NCI-H146 (cell line): ENCODE results near the gene BRPF1.

ENCODE experiments used
- DNase-seq: peaks from one replicate; lab custom pipeline; 2025; lab: John Stamatoyannopoulos, UW

The BRPF1 gene

DNA sequence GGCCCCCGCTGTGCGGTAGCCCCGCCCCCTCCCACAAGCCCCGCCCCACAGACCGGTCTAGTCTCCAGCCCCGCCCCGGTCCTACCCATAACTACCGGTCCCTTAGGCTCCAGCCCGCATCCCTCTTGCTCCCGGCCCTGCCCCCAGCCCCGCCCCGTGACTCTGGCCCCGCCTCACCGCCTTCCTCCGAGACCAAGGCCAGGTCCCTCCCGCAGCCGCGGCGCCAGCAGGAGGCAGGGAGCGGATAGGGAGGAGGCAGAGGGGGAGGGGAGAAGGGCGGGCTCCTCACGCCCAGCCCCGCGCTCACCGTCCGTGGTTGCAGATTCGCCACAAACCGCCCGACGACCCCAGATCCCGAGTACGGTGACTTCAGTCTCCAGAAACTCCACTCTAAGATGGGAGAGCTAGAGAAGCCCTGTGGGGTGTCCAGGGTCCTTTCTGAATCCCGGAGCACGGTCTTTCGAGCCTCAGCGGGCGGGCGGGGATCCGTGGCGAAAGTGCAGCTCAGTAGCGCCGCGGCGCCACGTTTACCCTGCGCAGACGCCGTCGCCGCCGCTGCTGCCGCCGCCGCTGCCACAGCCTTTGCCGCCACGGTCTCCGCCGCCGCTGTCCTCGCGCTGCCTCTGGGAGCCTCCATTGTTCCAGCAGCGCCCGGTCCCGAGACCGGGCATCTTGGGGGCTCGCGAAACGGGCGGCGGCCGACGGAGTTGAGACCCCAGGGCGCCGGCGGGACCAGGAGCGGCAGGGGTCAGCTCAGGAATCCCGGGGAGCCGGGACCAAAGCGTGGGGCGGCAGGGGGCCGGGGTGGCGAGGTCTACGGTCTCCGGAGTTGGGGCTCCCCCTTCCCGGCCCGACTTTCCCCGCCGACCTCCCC is at the start of gene BRPF1:
Gene BRPF1 (plus strand): TSS at position 530 of the 874 bp plus-strand sequence. CDS start 2,406 bp downstream, outside the sequence.
- peak; percentile 98 for DNase-seq

- DNase-seq, result no peak
These were observed 49.4 kb upstream of the BRPF1 start for GRCh38 chr3:9682096-9682495.

DNA sequence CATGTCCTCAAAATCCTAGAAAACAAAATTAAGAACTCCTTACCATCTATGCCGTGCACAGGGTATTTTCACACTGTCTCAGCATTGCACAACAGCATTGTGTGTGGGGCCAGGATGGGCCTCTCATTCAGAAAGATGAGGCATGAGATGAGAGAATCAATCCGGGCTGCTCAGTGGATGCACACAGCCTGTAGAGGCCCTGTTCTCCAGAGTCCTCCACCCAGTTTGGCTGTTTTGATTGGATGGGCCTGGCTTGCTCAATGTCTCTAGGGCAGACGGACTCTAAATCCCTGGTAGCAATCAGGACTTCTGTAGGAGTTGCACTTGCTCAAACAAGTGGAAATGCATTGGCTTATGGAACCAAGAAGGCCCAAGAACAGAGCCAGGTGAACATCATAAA is 48.1 kb upstream of the BRPF1 start:
- DNase-seq, result no peak

- DNase-seq, result no peak
These were observed 46.1 kb upstream of the BRPF1 start for GRCh38 chr3:9685216-9686049.

GRCh38 chr3:9686050-9686550 is 45.4 kb upstream of the BRPF1 start:
- DNase-seq, result no peak

DNA sequence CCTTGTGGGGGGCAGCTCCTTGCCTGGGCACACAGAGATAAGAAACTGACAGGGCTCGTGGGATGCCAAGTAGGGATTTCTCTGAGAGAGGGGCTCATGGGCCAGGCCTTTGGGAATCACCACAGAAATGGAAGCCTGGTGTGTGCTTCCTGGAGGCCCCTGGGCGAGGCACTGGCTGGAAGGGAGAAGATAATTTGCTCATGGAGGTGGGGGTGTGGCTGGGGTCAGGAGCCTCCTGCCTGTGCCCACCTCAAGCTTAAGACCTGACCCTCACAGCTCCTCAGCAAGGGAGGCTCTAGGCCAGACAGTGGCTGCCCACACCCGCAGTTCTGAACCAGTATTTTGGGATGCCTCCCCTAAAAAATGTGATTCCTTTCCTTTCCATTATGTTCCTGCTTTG is 44.8 kb upstream of the BRPF1 start:
- DNase-seq, result no peak

DNA sequence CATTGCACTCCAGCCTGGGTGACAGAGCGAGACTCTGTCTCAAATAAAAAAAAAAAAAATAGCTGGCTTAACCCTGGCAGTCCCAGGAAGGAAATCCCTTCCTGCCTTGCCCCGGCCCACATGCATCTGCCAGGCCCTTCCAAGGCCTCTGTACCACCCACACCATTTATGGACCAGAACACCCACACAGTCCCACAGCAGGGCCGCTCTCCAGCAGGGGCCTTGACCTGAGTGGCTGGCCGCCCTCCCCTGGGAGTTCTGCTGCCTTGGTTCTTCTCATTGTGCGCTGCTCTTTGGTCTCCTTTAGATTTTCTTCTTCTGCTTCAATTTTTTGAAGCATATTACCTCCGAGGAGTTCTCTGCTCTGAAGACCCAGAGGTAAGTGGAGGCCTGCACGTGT is 44.0 kb upstream of the BRPF1 start:
- no peak for DNase-seq

DNA sequence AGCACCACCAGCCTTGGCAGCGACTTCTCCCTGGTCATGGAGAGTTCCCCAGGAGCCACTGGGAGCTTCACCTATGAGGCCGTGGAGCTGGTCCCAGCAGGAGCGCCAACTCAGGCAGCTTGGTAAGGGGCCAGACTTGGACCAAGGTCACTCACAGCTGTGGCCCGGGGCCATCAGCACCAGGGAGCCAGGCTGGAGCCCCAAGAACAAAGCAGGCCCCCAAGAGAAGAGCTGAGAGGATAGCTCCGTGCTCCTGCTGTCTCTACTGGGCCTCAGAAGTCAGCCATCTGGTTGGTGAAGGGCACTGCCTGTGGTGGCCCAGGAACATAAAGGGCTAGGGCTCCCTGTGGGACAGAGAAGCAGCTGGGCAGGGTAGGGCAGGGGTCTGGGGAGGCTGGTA is 42.6 kb upstream of the BRPF1 start:
- no peak for DNase-seq

GRCh38 chr3:9689757-9690156 is 41.8 kb upstream of the BRPF1 start:
- DNase-seq, result no peak

DNA sequence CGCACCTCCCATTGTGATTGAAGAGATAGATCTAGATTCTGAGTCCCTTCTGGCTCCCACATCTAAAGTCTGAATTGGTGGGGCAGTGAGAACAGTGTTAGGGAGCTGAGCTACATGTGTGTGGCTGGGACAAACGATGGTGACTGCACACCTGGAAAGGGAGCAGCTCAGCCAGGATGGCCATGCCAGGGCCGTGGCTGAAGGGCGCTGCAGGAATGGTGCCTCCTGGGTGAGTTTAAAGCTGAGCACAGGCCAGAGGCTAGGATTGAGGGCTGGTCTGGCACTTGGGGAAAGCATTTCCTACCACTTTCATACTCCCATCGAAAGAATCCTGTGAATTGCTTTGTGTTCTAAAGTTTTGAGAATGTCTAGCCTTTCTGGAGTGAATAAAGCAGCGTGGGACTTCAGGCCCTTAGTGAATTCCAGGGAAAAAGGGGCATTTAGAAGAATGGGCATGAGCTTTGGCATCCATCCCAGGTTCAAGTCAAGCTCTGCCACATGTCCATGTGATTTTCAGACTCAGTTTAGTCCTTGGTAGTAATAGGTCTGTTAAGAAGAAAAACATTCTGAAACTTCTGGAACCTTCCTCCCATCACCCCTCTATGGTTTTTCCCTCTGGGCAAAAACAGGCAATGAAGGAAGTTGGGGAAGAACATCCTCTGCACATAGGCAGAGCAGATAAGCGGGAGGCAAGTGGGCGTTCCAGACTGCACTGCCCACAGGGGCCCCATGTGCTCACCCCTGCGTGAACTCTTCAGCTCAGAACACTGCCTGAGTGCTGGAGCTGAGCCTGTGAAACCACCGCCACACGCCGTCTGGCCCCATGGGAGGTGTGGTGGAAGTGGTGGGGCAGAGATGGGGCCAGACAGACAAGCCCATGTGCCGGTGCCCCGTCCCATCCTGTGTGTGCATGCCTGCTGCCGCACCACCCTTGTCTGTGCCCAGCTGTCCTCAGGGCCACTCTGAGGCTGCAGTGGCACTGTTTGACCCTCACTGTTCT is 40.8 kb upstream of the BRPF1 start:
- no peak for DNase-seq

DNA sequence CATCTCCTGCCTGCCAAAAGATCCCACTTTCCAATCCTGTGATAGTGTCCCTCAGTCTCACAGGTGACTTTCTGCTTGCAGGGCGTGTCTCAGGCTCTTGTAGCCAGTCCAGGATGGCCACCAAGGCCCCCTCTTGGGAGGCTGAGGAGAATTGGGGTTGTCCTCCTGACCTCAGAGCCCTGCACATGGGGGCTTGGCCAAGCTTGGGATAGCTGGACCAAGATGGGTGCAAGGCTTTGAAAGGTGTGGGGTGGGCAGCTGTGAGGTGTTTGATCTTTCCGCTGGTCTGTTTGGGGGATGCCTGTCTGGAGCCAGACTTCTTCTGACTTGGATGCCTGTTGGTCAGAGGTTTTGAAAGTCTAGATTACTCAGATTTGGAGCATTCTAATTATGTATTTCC is 39.9 kb upstream of the BRPF1 start:
- DNase-seq, result no peak

GRCh38 chr3:9692416-9692815 is 39.1 kb upstream of the BRPF1 start:
- no peak for DNase-seq

- no peak for DNase-seq
These were observed 36.2 kb upstream of the BRPF1 start for GRCh38 chr3:9695345-9695744.

GRCh38 chr3:9695746-9696145 is 35.8 kb upstream of the BRPF1 start:
- DNase-seq, result no peak

GRCh38 chr3:9696480-9697220 is 34.9 kb upstream of the BRPF1 start:
- no peak for DNase-seq

GRCh38 chr3:9697892-9698291 is 33.6 kb upstream of the BRPF1 start:
- DNase-seq, result no peak

GRCh38 chr3:9698293-9698692 is 33.2 kb upstream of the BRPF1 start:
- no peak for DNase-seq

DNA sequence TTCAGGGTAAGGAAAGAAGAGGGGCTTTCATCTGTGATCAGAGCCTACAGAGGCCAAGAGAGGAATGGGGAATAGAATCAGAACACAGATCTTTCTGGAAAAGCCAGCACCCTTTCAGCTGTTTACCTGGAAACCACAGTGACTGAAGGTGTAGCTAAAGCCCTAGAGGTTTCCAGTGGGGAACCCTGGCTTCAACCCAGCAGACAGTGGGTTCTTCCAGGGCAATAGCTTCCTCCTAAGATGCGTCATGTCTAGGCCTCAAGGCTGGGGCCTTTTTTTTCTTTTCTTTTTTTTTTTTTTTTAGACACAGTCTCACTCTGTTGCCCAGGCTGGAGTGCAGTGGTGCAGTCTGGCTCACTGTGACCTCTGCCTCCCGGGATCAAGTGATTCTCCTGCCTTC is 31.0 kb upstream of the BRPF1 start:
- no peak for DNase-seq

- DNase-seq, result no peak
These were observed 30.5 kb upstream of the BRPF1 start for GRCh38 chr3:9701006-9701405.

- no peak for DNase-seq
These were observed 29.8 kb upstream of the BRPF1 start for GRCh38 chr3:9701711-9702110.

DNA sequence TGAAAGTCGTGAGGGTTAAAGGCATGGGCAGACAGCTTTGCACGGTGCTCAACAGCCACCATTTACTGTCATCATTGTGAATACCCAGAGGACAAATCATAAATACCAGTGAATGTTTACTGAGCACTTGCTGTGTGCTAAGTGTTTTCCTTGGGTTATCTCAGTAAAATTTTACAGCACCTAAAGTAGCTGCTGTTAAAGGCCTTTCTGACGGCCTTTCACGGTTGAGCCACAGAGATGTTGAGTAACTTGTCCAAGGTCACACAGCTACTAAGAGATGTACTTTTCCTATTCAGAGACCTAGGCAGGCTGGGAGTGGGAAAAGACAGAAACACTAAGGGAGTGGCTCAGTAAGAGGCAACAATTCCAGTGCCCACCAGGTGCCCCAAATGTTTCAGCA is 28.3 kb upstream of the BRPF1 start:
- DNase-seq, result no peak
